HK-2 (cell line): Measurements from ENCODE around the gene KHK.
A peak's percentile ranks its signal among the peaks of the same experiment; 100 is the strongest.

Experiments
- DNase-seq: peaks from one replicate; pipeline ENCODE4 v3.0.0-alpha.2; 2018; ENCODE audit not compliant: unreplicated experiment

The KHK gene

GRCh38 chr2:27086724-27087593 lies at the start of gene KHK:
Gene KHK (plus strand): TSS chr2:27086772. CDS start chr2:27087260, 488 bp downstream.
- DNase-seq = peak; percentile 57

GRCh38 chr2:27038012-27038411 lies 48.6 kb upstream of the KHK start:
- no peak for DNase-seq

- DNase-seq = no peak
Measured at GRCh38 chr2:27038631-27039339, 47.8 kb upstream of the KHK start.

GRCh38 chr2:27039426-27039825 lies 47.1 kb upstream of the KHK start:
- DNase-seq = no peak

GRCh38 chr2:27039871-27040270 lies 46.7 kb upstream of the KHK start:
- DNase-seq = no peak

GRCh38 chr2:27040282-27040681 lies 46.3 kb upstream of the KHK start:
- DNase-seq = no peak

- DNase-seq = no peak
Measured at GRCh38 chr2:27041752-27042151, 44.8 kb upstream of the KHK start.

- DNase-seq = no peak
Measured at GRCh38 chr2:27042159-27042661, 44.4 kb upstream of the KHK start.

- no peak for DNase-seq
Measured at GRCh38 chr2:27042985-27043634, 43.5 kb upstream of the KHK start.

GRCh38 chr2:27049422-27050280 lies 36.9 kb upstream of the KHK start:
- peak; percentile 72 for DNase-seq

GRCh38 chr2:27050281-27050995 lies 36.1 kb upstream of the KHK start:
- DNase-seq = peak; percentile 96

- DNase-seq = peak; percentile 97
Measured at GRCh38 chr2:27050996-27051901, 35.3 kb upstream of the KHK start, which contains the start of gene AGBL5. Gene AGBL5 (plus strand): TSS chr2:27051668. CDS start chr2:27052959, 1,291 bp downstream.

- no peak for DNase-seq
Measured at GRCh38 chr2:27051902-27052645, 34.5 kb upstream of the KHK start.

- no peak for DNase-seq
Measured at GRCh38 chr2:27053321-27053720, 33.3 kb upstream of the KHK start.

- no peak for DNase-seq
Measured at GRCh38 chr2:27053776-27054175, 32.8 kb upstream of the KHK start.

GRCh38 chr2:27054721-27055120 lies 31.9 kb upstream of the KHK start:
- DNase-seq = no peak

GRCh38 chr2:27057184-27057583 lies 29.4 kb upstream of the KHK start:
- no peak for DNase-seq

- no peak for DNase-seq
Measured at GRCh38 chr2:27058210-27058609, 28.4 kb upstream of the KHK start.
